A549 (cell line): Measurements from ENCODE around the gene PLA2G2E. TPM values are rescaled to one million over a fixed set of nuclear protein-coding genes. Genes with fewer than 3 reads are reported as not detected.

Source experiments
- ATAC-seq, 2 experiments: fragments of 200-7000 bp in 1 of 2; fragments of >200 bp in 1 of 2; cut with Nextera tagmentation in 1 of 2; cut with Tn5 transposase in 1 of 2; 3 replicates each; pipeline versions ENCODE4 v1.8.0 to v1.9.1; 2018 to 2020; ENCODE audit warnings: mild to moderate bottlenecking in 1 of 2, moderate library complexity in 1 of 2
- CTCF ChIA-PET: fragments of 300-600 bp; sonication (Branson Sonifier 250); formaldehyde crosslinking; extraction: SDS; loops from one replicate; lab custom pipeline; 2021; ENCODE audit warnings: antibody characterized with exemption, inconsistent platforms; lab: Yijun Ruan, JAX
- POLR2A ChIA-PET: fragments of 350-600 bp; formaldehyde crosslinking; extraction: SDS; loops from one replicate; lab custom pipeline; 2021; ENCODE audit warnings: antibody characterized with exemption, inconsistent platforms; lab: Yijun Ruan, JAX
- DNase-seq, 2 experiments: peaks; one replicate each; pipeline versions ENCODE4 v3.0.0 to v3.0.0-alpha.2; 2011 to 2016; ENCODE audit warnings: low read depth in 1 of 2, low spot score in 1 of 2
- FAIRE-seq: peaks from 2 replicates; lab custom pipeline; 2011; peaks lifted over from hg19 to GRCh38; lab: Jason Lieb, UNC
- H3K27ac ChIP-seq, 2 experiments: fragments of >200 bp; sonication (Bioruptor Twin); formaldehyde crosslinking; 3 replicates each; pipeline ENCODE4 v1.5.1; 2016 to 2017
- H3K4me1 ChIP-seq: fragments of >200 bp; sonication (Bioruptor Twin); formaldehyde crosslinking; 3 replicates; pipeline ENCODE4 v1.6.1; 2016
- H3K4me2 ChIP-seq: fragments of >200 bp; sonication (Bioruptor Twin); formaldehyde crosslinking; 3 replicates; pipeline ENCODE4 v1.6.1; 2016
- H3K4me3 ChIP-seq: fragments of >200 bp; sonication (Bioruptor Twin); formaldehyde crosslinking; 3 replicates; pipeline ENCODE4 v1.5.1; 2016
- H3K9me3 ChIP-seq: fragments of >200 bp; sonication (Bioruptor Twin); formaldehyde crosslinking; 3 replicates; pipeline ENCODE4 v1.6.1; 2016
- CBX2 ChIP-seq: fragments of 200-600 bp; sonication (generic); IDR thresholded peaks from 2 replicates; pipeline ENCODE4 v1.6.1; 2016; ENCODE audit warnings: low read depth, mild to moderate bottlenecking, borderline replicate concordance
- CHD4 ChIP-seq: fragments of 200-600 bp; sonication (generic); IDR thresholded peaks from 2 replicates; pipeline ENCODE4 v1.6.1; 2016; ENCODE audit warnings: antibody characterized with exemption, mild to moderate bottlenecking, borderline replicate concordance
- EHF ChIP-seq: fragments of 250-450 bp; sonication (Bioruptor Pico); IDR thresholded peaks from 2 replicates; pipeline ENCODE4 v1.5.0; 2020; ENCODE audit warnings: mild to moderate bottlenecking
- FOSL2 ChIP-seq, 2 experiments: fragments of 450-650 bp in 1 of 2; fragments of >200 bp in 1 of 2; sonication (Bioruptor Twin) in 1 of 2; formaldehyde crosslinking; IDR thresholded peaks; 2 replicates each; pipeline versions ENCODE4 v1.5.0 to v1.6.1; 2016 to 2020; ENCODE audit warnings: mild to moderate bottlenecking in 1 of 2, moderate library complexity in 1 of 2
- FOXS1 ChIP-seq: fragments of 250-450 bp; sonication (Bioruptor Pico); IDR thresholded peaks from 2 replicates; pipeline ENCODE4 v1.5.0; 2020; ENCODE audit warnings: mild to moderate bottlenecking, moderate library complexity
- GATA3 ChIP-seq: IDR thresholded peaks from 2 replicates; pipeline ENCODE4 v1.6.1; 2012; ENCODE audit warnings: borderline replicate concordance
- HOXB13 ChIP-seq: fragments of 250-450 bp; sonication (Bioruptor Pico); IDR thresholded peaks from 2 replicates; pipeline ENCODE4 v1.5.0; 2020; ENCODE audit warnings: low read depth, mild to moderate bottlenecking, moderate library complexity
- HOXB5 ChIP-seq: fragments of 250-450 bp; sonication (Bioruptor Pico); IDR thresholded peaks from 2 replicates; pipeline ENCODE4 v1.5.0; 2020; ENCODE audit warnings: mild to moderate bottlenecking, moderate library complexity
- JUN ChIP-seq, 2 experiments: fragments of >200 bp; sonication (Bioruptor Twin); formaldehyde crosslinking; IDR thresholded peaks; 2 replicates in 1 of 2; 3 replicates in 1 of 2; pipeline ENCODE4 v1.6.1; 2016 to 2017
- KDM5A ChIP-seq: fragments of 200-600 bp; sonication (generic); IDR thresholded peaks from 2 replicates; pipeline ENCODE4 v1.6.1; 2016; ENCODE audit warnings: antibody characterized with exemption, mild to moderate bottlenecking
- MAFK ChIP-seq: fragments of 450-650 bp; IDR thresholded peaks from 2 replicates; pipeline ENCODE4 v1.6.1; 2014; ENCODE audit not compliant: partially characterized antibody
- MAZ ChIP-seq: fragments of 150-350 bp; IDR thresholded peaks from 2 replicates; pipeline ENCODE4 v1.6.1; 2014; ENCODE audit warnings: antibody characterized with exemption, low read depth, low read length, borderline replicate concordance
- POLR2AphosphoS2 ChIP-seq: conservative IDR thresholded peaks from 2 replicates; pipeline ENCODE4 v1.6.1; 2012; ENCODE audit warnings: low read length, improper control_type of control experiment, inconsistent platforms
- RAD21 ChIP-seq, 2 experiments: fragments of >200 bp in 1 of 2; sonication (Bioruptor Twin) in 1 of 2; formaldehyde crosslinking in 1 of 2; IDR thresholded peaks in 1 of 2; conservative IDR thresholded peaks in 1 of 2; 2 replicates in 1 of 2; 3 replicates in 1 of 2; pipeline ENCODE4 v1.6.1; 2012 to 2018; ENCODE audit warnings: inconsistent platforms in 1 of 2
- RCOR1 ChIP-seq: fragments of 150-350 bp; IDR thresholded peaks from 2 replicates; pipeline ENCODE4 v1.6.1; 2014; ENCODE audit warnings: antibody characterized with exemption, low read length, low read depth
- RNF2 ChIP-seq: fragments of 200-600 bp; sonication (generic); IDR thresholded peaks from 2 replicates; pipeline ENCODE4 v1.6.1; 2016; ENCODE audit warnings: low read depth, mild to moderate bottlenecking, antibody characterized with exemption, moderate library complexity, borderline replicate concordance
- SREBF2 ChIP-seq: fragments of 450-650 bp; IDR thresholded peaks from 2 replicates; pipeline ENCODE4 v1.6.1; 2014; ENCODE audit warnings: mild to moderate bottlenecking, moderate library complexity
- TFCP2L1 ChIP-seq: fragments of 250-450 bp; sonication (Bioruptor Pico); IDR thresholded peaks from 2 replicates; pipeline ENCODE4 v1.5.0; 2021; ENCODE audit warnings: mild to moderate bottlenecking
- ZFP36 ChIP-seq: fragments of 450-650 bp; IDR thresholded peaks from 2 replicates; pipeline ENCODE4 v1.6.1; 2014; ENCODE audit warnings: borderline replicate concordance; ENCODE audit not compliant: partially characterized antibody
- ZSCAN20 ChIP-seq: fragments of 250-450 bp; sonication (Bioruptor Pico); IDR thresholded peaks from 2 replicates; pipeline ENCODE4 v1.8.0; 2022; ENCODE audit warnings: mild to moderate bottlenecking, moderate library complexity
- WGBS: methylation state at CpG from one replicate; pipeline ENCODE4 v1.1.6; 2017; ENCODE audit errors: missing lambda C conversion rate; 5-methylcytosine and 5-hydroxymethylcytosine counted together
- polyA plus RNA-seq, 4 experiments: library from polyadenylated mRNA; depleted of rRNA in 3 of 4; stranded (reverse); fragments of >200 nt; fragmentation: RNase III in 1 of 4; extraction: RNeasy Plus Mini Kit Qiagen cat#74134 plus additional on column Dnase treatment in 1 of 4; gene quantifications; 2 replicates in 3 of 4; 3 replicates in 1 of 4; pipeline ENCODE4 v1.2.3, GENCODE V29; 2011 to 2017
- TF ChIP-seq, protein P1 (sequence below): fragments of >200 bp; sonication (Bioruptor Twin); formaldehyde crosslinking; IDR thresholded peaks from 3 replicates; pipeline ENCODE4 v1.6.1; 2016
- TF ChIP-seq, protein P2 (sequence below): IDR thresholded peaks from 2 replicates; pipeline ENCODE4 v1.6.1; 2012
- TF ChIP-seq, protein P3 (sequence below): IDR thresholded peaks from 2 replicates; pipeline ENCODE4 v1.6.1; 2012
- TF ChIP-seq, protein P4 (sequence below): fragments of >200 bp; sonication (Bioruptor Twin); formaldehyde crosslinking; IDR thresholded peaks from 2 replicates; pipeline ENCODE4 v1.6.1; 2016
- TF ChIP-seq, protein P5 (sequence below): IDR thresholded peaks from 2 replicates; pipeline ENCODE4 v1.6.1; 2012; ENCODE audit warnings: low read depth, borderline replicate concordance

Gene PLA2G2E
- polyA plus RNA-seq, 2 of the 4 experiments (the other 2 are of a cell fraction): not detected

DNA sequence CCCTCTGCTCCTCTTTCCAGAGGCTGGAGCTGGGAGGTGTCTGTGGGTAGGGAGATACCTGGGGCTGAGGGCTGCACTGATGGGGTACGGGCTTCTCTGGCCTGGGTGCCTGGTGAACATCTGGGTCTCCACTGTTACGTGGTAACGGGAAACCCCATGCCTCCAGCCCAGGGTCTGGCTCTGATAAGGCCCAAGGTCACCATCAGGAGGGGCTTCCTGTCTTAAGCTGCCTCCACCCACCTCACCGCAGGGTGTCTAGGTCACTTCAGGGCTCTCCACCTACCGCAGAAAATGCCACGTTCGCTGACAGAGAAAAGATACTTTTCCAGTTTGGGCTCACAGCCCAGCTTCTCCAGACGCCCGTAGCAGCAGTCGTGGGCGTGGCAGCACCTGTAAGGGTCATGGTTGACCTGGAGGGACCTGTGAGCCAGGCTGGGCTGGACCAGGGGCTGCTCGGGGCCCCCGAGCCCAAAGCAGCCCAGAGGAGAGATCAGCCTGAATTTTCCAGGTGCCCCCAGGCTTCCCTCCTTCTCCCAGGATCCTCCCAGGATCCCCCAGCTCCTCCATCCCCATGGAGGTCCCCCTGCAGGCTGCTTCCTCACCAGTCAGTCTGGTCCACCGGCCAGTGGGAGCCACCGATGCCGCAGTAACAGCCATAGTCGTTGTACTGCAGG, 1.3 kb downstream of the PLA2G2E start:
- POLR2A ChIA-PET: no interaction called here
- Histone ChIP-seq H3K27ac (no peak overlapping the region), H3K4me3 (no peak overlapping the region), H3K4me1 (no peaks in the 10 kb centered on the region), H3K4me2 (no peak overlapping the region), H3K9me3 (no peaks in the 10 kb centered on the region)
- TF ChIP-seq ZFP36 (no peak), SREBF2 (no peak), CHD4 (no peak), HOXB5 (CRISPR knock-in tag) (no peak), KDM5A (no peak)
- FAIRE-seq (no peak), DNase-seq (no peak), ATAC-seq (no peak; a peak in 1 of 6 replicates)
- 40% methylated on average over 8 of the region's 17 CpGs for WGBS
- CTCF ChIA-PET: interaction anchor here (1.2 to 9.8 kb wide), 4 partner anchors 13 to 571 kb away, joined by 3 to 125 read pairs (median 4); no protein-coding TSS in a partner anchor

DNA sequence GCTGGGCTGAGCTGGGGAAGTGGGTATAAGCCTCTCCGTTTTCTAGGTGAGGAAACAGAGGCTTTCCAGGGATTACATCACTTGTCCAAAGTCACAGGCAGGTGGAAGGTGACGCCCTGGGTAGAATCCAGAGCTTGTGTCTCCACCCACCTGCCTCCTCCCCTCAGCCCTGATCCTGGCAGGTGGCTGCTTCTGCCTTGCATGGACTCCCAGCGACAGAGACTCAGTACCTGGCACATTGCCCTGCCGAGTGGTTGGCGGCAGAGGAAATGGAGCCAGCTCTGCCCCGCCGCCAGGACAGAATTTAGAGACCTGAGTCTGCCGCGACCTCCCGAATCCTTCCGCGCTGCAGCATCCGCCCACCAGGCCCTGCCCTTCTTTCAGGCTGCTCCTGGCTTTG, 2.1 kb downstream of the PLA2G2E start:
- ChIA-PET POLR2A (no interaction called here), CTCF (interaction anchor here (1.2 to 9.8 kb wide), 5 partner anchors 12 to 572 kb away, joined by 3 to 125 read pairs (median 4); no protein-coding TSS in a partner anchor)
- Histone ChIP-seq H3K4me3 (no peak overlapping the region), H3K27ac (no peak overlapping the region), H3K4me2 (no peak overlapping the region), H3K4me1 (no peaks in the 10 kb centered on the region), H3K9me3 (no peaks in the 10 kb centered on the region)
- DNase-seq: no peak
- ATAC-seq: no peak
- TF ChIP-seq MAFK: no peak
- no peak for TF ChIP-seq JUN (IDR thresholded peaks at IDR 0.05)
- TF ChIP-seq RNF2: no peak
- TF ChIP-seq HOXB13 (CRISPR knock-in tag): no peak
- TF ChIP-seq, protein P1, sequence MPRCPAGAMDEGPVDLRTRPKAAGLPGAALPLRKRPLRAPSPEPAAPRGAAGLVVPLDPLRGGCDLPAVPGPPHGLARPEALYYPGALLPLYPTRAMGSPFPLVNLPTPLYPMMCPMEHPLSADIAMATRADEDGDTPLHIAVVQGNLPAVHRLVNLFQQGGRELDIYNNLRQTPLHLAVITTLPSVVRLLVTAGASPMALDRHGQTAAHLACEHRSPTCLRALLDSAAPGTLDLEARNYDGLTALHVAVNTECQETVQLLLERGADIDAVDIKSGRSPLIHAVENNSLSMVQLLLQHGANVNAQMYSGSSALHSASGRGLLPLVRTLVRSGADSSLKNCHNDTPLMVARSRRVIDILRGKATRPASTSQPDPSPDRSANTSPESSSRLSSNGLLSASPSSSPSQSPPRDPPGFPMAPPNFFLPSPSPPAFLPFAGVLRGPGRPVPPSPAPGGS: no peak
- no peak for TF ChIP-seq EHF
- TF ChIP-seq FOSL2 (IDR thresholded peaks at IDR 0.05): no peak
- no peak for TF ChIP-seq FOSL2 (CRISPR knock-in tag; IDR thresholded peaks at IDR 0.05)
- no peak for TF ChIP-seq RAD21 (conservative IDR thresholded peaks at IDR 0.05 in 1 of 2, IDR thresholded peaks at IDR 0.05 in 1 of 2)
- TF ChIP-seq, protein P2, sequence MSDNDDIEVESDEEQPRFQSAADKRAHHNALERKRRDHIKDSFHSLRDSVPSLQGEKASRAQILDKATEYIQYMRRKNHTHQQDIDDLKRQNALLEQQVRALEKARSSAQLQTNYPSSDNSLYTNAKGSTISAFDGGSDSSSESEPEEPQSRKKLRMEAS: no peak
- TF ChIP-seq, protein P3, sequence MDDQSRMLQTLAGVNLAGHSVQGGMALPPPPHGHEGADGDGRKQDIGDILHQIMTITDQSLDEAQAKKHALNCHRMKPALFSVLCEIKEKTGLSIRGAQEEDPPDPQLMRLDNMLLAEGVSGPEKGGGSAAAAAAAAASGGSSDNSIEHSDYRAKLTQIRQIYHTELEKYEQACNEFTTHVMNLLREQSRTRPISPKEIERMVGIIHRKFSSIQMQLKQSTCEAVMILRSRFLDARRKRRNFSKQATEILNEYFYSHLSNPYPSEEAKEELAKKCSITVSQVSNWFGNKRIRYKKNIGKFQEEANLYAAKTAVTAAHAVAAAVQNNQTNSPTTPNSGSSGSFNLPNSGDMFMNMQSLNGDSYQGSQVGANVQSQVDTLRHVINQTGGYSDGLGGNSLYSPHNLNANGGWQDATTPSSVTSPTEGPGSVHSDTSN: no peak
- TF ChIP-seq, protein P4, sequence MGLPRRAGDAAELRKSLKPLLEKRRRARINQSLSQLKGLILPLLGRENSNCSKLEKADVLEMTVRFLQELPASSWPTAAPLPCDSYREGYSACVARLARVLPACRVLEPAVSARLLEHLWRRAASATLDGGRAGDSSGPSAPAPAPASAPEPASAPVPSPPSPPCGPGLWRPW: no peak
- TF ChIP-seq CBX2: no peak
- no peak for TF ChIP-seq FOXS1
- no peak for TF ChIP-seq POLR2AphosphoS2
- no peak for TF ChIP-seq RCOR1
- TF ChIP-seq, protein P5, sequence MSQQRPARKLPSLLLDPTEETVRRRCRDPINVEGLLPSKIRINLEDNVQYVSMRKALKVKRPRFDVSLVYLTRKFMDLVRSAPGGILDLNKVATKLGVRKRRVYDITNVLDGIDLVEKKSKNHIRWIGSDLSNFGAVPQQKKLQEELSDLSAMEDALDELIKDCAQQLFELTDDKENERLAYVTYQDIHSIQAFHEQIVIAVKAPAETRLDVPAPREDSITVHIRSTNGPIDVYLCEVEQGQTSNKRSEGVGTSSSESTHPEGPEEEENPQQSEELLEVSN: no peak
- no peak for TF ChIP-seq GATA3
- no peak for TF ChIP-seq ZSCAN20
- no peak for TF ChIP-seq TFCP2L1
- TF ChIP-seq MAZ: no peak
- no peak for FAIRE-seq
- 85% methylated on average over 5 of the region's 13 CpGs for WGBS
